Gastrocnemius medialis (tissue), 4 donors: ENCODE data around the gene ENDOV. TPM values are rescaled to one million over a fixed set of nuclear protein-coding genes. Genes with fewer than 3 reads are reported as not detected.

Experiments
- ATAC-seq, 2 donors: fragments of 150-250 bp; one replicate each; pipeline ENCODE4 v1.9.1; 2016
- DNase-seq, 2 donors: peaks; one replicate each; pipeline ENCODE4 v3.0.0-alpha.2; 2019
- H3K27ac ChIP-seq, 4 donors: fragments of 200-600 bp; sonication (generic); 1 replicate in 1 of 4; 2 replicates in 3 of 4; pipeline ENCODE4 v1.5.1; 2016 to 2018; ENCODE audit warnings: mild to moderate bottlenecking in 2 of 4, moderate library complexity in 1 of 4
- H3K27me3 ChIP-seq, 3 donors: fragments of 200-600 bp; sonication (generic) in 2 of 3; 1 replicate in 1 of 3; 2 replicates in 2 of 3; pipeline versions ENCODE4 v1.5.1 to v1.6.0; 2016 to 2019; ENCODE audit warnings: mild to moderate bottlenecking in 1 of 3, moderate library complexity in 1 of 3
- H3K36me3 ChIP-seq, 2 donors: fragments of 200-600 bp; sonication (generic) in 1 of 2; one replicate each; pipeline ENCODE4 v1.5.1; 2017 to 2018
- H3K4me1 ChIP-seq, 2 donors: fragments of 200-600 bp; sonication (generic) in 1 of 2; one replicate each; pipeline ENCODE4 v1.5.1; 2016 to 2017; ENCODE audit warnings: mild to moderate bottlenecking in 2 of 2
- H3K4me3 ChIP-seq, 4 donors: fragments of 200-600 bp; sonication (generic) in 3 of 4; 1 replicate in 1 of 4; 2 replicates in 3 of 4; pipeline ENCODE4 v1.5.1; 2016 to 2019; ENCODE audit warnings: mild to moderate bottlenecking in 2 of 4
- H3K9me3 ChIP-seq, 3 donors: fragments of 200-600 bp; sonication (generic) in 2 of 3; 1 replicate in 1 of 3; 2 replicates in 2 of 3; pipeline ENCODE4 v1.5.1; 2016 to 2019
- POLR2A ChIP-seq, 2 donors: fragments of 450-650 bp; IDR thresholded peaks; one replicate each; pipeline ENCODE4 v1.6.1; 2017; ENCODE audit warnings: antibody characterized with exemption in 2 of 2, mild to moderate bottlenecking in 2 of 2, moderate library complexity in 2 of 2
- in situ Hi-C, 4 donors: fragments of 200-750 bp; cut with MboI; loops; one replicate each; pipeline versions ENCODE4 v1.15.0 to v1.8.0; 2017; ENCODE audit warnings: low sequenced_read_pairs in 4 of 4
- intact Hi-C: fragments of 100-400 bp; cut with DNase I; formaldehyde crosslinking; loops from one replicate; pipeline ENCODE4 v1.15.1; 2023; ENCODE audit warnings: low total_unique reads
- total RNA-seq, 4 donors: library from RNA; depleted of rRNA; stranded (reverse); fragments of >200 nt; gene quantifications; one replicate each; pipeline versions ENCODE4 v1.1.0 to v1.2.3, GENCODE V29; 2016
- TF ChIP-seq, protein P1 (sequence below), 5 experiments: fragments of 450-650 bp in 3 of 5; fragments of 200-600 bp in 2 of 5; sonication (generic) in 2 of 5; IDR thresholded peaks in 4 of 5; conservative IDR thresholded peaks in 1 of 5; 1 replicate in 4 of 5; 2 replicates in 1 of 5; pipeline ENCODE4 v1.5.1; 2016 to 2019; ENCODE audit warnings: antibody characterized with exemption in 5 of 5, mild to moderate bottlenecking in 3 of 5, moderate library complexity in 3 of 5

The ENDOV gene
- total RNA-seq, 4 donors from 2014 or later = 9.1 to 24.1 (median 18.0) TPM

DNA sequence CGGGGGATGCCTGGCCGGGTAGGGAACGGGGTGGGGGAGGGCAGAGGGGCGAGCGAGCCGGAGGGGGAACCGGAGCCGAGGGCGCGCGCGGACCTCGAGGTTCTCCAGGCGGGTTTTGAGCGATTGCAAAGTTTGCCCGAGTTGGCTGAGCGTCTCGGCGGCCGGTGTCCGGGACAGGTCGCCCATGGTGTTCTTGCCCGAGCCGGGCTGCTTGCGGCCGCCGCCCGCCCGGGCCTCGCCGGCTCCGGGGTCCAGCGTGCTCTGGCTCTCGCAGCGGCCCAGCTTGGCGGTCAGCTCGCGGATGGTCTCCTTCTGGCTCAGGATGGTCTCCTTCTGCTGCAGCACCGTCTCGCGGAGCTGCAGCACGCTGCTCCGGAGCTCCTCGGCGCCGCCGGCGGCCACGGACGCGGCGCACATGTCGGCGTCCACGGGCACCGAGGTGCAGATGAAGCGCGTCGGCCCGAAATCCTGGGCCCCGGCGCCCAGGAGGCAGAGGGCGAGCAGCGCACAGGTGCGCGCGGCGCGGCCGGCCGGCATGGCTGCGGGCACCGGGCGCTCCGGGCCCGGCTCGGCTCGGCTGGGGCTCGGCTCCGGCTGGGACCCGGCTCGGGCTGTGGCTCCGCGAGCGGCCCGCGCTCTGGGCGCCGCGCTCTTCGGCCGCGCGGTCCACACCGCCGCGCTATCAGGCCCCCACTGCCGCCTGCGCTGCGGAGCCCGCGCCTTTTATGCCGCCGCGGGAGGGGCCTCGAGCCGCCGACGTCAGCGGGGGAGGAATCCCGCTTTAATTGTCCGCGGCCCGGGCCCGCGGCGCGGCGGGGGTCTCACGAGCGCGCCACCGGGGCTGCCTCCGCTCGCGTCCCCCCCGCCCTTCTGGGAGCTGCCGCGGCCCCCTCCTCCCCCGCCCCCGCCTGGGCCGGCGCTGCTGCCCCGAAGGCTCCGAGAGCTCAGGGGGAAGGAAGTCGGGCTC, 61.2 kb downstream of the ENDOV start, which contains the start of gene NPTX1:
TSS of gene NPTX1 (minus strand) at position 698 of the 967 bp plus-strand sequence. CDS start at position 537, 161 bp downstream.
- ATAC-seq (peak; percentile 21 to 36), DNase-seq (no peak)
- Histone ChIP-seq H3K27me3 (peaks cover 66 to 78% (median 76%) of the 10 kb centered on the region in 3 donors), H3K36me3 (no peaks in the 10 kb centered on the region), H3K4me3 (peak within 1 kb of the TSS; percentile 40 to 61 (median 45)), H3K27ac (no peak within 1 kb of the TSS), H3K9me3 (no peaks in the 10 kb centered on the region), H3K4me1 (peaks cover 24 to 32% of the 10 kb centered on the region in 2 donors)
- TF ChIP-seq, protein P1, sequence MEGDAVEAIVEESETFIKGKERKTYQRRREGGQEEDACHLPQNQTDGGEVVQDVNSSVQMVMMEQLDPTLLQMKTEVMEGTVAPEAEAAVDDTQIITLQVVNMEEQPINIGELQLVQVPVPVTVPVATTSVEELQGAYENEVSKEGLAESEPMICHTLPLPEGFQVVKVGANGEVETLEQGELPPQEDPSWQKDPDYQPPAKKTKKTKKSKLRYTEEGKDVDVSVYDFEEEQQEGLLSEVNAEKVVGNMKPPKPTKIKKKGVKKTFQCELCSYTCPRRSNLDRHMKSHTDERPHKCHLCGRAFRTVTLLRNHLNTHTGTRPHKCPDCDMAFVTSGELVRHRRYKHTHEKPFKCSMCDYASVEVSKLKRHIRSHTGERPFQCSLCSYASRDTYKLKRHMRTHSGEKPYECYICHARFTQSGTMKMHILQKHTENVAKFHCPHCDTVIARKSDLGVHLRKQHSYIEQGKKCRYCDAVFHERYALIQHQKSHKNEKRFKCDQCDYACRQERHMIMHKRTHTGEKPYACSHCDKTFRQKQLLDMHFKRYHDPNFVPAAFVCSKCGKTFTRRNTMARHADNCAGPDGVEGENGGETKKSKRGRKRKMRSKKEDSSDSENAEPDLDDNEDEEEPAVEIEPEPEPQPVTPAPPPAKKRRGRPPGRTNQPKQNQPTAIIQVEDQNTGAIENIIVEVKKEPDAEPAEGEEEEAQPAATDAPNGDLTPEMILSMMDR (IDR thresholded peaks at IDR 0.05 in 4 of 5, conservative IDR thresholded peaks at IDR 0.05 in 1 of 5) = no peak
- peak in 1 of 2 donors; percentile 40 for TF ChIP-seq POLR2A (IDR thresholded peaks at IDR 0.05)
- intact Hi-C loops = loop anchor here (5.0 kb wide), 3 partner anchors 49 to 421 kb away; no protein-coding TSS in a partner anchor
- in situ Hi-C loops = no loop called here

DNA sequence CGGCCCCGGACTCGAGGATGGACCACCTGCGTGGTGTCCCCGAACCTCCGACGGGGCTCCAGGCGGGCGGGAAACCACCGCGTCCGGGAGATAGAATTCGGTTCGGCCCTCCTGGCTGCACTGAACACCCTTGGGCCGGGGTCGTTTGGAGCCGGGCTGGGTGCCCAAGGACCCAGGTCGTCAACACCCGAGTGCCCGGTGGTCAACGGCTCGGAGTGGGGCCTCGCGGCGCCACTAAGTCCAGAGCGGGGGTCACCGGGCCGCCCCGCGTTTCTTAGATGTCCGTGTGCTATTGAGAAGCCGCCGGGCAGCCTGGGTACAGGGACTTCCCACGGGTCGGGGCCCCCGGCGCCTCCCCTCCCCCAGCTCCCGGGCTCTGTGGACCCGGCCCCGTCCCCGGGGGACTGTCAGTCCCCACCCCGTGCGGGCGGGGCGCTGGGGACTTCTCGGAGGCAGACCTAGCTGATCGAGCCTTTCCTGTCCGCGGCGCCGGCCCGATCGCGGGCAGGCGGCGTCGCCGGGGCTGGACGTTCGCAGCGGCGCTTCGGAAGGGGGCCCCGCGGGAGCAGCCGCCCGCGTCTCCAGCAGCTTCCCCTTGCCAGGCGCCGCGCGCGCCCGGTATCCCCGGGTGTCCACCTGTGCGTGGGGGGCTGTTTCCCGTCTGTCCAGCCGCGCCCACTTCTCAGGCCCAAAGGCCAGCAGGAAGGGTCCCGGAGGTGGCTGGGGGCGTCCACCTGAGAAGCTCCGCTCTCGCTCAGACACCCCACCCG, 62.1 kb downstream of the ENDOV start:
- H3K4me3 ChIP-seq = peak overlapping the region; percentile 40 to 61 (median 44)
- no peaks in the 10 kb centered on the region for H3K9me3 ChIP-seq
- H3K27ac ChIP-seq = no peak overlapping the region
- peaks cover 74 to 87% (median 81%) of the 10 kb centered on the region in 3 donors for H3K27me3 ChIP-seq
- H3K36me3 ChIP-seq = no peaks in the 10 kb centered on the region
- intact Hi-C loops = loop anchor here (5.0 kb wide), 3 partner anchors 50 to 420 kb away; no protein-coding TSS in a partner anchor
- in situ Hi-C loops = no loop called here
- no peak for ATAC-seq
- peaks cover 24 to 32% of the 10 kb centered on the region in 2 donors for H3K4me1 ChIP-seq
- TF ChIP-seq, protein P1 (IDR thresholded peaks at IDR 0.05 in 4 of 5, conservative IDR thresholded peaks at IDR 0.05 in 1 of 5) = no peak
- TF ChIP-seq POLR2A (IDR thresholded peaks at IDR 0.05) = no peak
- no peak for DNase-seq

DNA sequence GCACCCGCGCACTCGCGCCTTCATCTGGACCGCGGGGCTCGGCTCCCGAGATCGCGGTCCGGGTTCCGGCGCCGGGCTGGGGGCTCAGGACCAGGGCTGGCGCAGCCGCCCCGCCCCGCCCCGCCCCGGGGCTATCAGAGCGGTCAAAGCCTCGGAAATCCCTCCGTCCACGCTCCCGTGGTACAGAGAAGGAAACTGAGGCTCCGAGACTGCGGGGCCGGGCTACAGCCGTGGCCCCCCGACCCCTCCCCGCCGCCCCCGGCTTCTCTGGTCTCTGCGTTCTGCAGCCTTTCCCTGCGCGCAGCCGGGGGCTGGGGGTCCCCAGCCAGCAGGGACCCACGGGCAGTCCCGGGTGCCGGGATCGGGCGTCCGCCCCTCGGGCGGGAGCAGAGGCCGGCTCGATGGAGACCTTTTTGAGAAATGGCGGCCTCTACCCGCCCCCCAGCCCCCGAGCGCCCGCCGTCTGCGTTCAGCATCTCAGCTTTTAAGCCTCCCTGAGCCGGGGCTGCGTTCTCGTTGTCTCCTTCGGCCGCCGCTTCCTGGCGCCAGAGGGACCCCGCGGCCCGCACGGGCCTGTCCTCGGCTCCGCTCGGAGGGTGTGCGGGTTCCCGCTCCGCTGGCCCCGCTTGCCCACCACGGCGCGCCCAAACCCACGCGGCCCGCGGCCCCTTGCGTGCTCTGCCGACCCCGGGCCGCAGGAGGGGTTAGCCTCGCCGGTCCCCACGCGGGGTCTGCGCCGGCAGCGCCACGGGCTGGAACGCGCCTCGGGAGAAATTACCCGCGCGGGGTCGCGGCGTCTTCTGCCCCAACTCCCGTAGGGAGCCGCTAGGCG, 62.9 kb downstream of the ENDOV start:
- ATAC-seq (peak; percentile 64 to 70), DNase-seq (peak in 1 of 2 donors; percentile 48)
- intact Hi-C loops (loop anchor here (1.0 to 5.0 kb wide), 4 partner anchors 51 to 419 kb away; no protein-coding TSS in a partner anchor), in situ Hi-C loops (no loop called here)
- TF ChIP-seq POLR2A (IDR thresholded peaks at IDR 0.05) = no peak
- TF ChIP-seq, protein P1 (IDR thresholded peaks at IDR 0.05 in 4 of 5, conservative IDR thresholded peaks at IDR 0.05 in 1 of 5) = peak; percentile 45 to 70 (median 61)
- Histone ChIP-seq H3K4me1 (peaks cover 24 to 32% of the 10 kb centered on the region in 2 donors), H3K27ac (no peak overlapping the region), H3K4me3 (peak overlapping the region; percentile 40 to 61 (median 44)), H3K9me3 (no peaks in the 10 kb centered on the region), H3K27me3 (peaks cover 78 to 94% (median 85%) of the 10 kb centered on the region in 3 donors), H3K36me3 (no peaks in the 10 kb centered on the region)
